Ramos (cell line): ENCODE measurements around the gene CACNA1C.

Experiments
- in situ Hi-C: fragments of 300-500 bp; cut with MboI; formaldehyde crosslinking; loops from one replicate; pipeline ENCODE4 v1.14.3; 2022; ENCODE audit warnings: low sequenced_read_pairs; ENCODE audit not compliant: unreplicated experiment

Gene CACNA1C

DNA sequence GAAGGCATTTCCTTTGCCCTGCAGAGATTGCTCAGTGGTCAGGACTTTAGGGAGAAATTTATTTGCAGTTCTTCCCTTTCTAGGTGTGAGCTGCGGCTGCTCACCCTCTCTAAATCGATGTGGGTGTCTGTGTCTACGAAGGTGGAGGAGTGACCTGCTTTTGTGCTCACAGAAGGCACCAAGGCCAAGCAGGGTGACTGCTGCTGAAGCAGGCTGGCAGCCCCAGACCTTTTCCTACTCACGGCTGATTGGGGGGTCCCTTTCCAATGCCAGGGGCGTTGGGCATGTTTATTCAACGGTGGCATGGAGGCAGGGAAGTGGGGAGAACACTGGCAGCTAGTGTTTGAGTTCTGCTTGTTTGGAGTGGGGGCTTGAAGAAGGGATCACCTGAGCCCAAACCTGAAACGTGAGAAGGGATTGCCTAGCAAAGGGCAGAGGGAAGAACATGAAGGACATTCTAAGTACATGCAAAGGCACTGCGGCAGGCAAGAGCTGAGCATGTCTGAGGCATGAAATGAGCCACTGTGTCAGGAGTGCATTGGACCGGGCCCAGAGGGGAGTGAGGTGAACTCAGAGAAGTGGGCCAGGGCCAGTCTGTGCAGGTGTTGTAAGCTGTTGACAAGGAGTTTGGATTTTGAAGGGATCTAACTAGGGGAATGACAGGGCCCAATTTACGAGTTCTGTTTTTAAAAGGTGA, 56.3 kb downstream of the CACNA1C start:
- in situ Hi-C loops, result no loop called here

DNA sequence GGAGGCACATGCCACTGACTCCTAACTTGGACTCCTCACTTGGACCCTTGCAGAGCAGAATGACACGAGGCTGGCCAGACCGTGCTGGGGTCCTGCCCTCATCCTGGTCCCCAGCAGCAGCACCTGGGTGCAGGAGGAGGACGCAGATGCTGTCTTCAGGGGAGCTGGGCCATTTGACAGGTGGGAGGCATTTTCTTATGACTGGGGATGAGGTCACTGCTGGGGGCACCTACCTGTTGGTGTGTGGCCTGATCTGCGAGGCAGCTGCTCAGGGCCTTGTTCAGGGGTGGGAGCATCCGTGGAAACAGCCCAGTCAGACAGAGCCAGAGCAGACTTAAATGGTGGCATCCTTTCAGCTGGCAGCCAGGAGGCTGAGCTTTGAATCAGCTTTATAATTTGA, 57.3 kb downstream of the CACNA1C start:
- in situ Hi-C loops, result no loop called here

- in situ Hi-C loops, result no loop called here
Observed at GRCh38 chr12:2110849-2111566, 58.2 kb downstream of the CACNA1C start.

DNA sequence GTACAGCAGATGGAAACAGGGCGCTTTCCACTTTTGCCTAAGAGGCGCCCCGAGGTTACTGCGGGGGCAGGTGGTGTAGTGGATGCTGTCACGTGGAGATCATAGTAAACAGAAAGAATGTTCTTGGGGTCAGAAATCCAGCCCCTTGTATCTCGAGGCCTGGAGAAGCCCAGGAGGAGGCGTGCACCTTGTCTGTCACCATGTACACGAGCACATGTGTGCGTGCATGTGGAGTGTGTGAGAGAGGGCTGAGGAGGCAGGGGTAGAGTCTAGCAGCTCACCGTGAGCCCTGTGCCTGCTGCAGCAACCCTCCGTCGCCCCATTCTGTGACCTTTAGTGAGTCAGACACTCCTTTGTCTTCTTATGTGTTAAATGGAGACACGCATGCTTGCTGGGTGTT, 59.0 kb downstream of the CACNA1C start:
- in situ Hi-C loops, result no loop called here

DNA sequence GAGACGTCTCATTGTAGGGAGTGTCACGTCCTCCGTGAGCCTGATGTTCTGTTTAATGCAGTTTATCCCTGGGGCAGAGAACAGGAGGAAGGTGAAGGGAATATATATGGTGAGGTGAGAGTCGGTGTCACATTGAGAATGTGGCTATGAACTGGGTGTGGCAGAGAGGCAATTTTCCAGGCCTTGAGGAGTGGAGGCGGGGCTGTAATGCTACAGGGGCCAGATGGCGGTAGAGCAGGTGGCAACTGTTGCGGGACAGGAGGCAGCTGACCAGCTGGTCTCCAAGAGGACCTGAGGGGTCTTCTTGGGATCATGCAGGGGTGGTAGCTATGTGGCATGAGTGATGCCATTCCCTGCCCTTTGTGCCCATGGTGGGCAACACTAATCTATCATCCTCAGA, 59.6 kb downstream of the CACNA1C start:
- in situ Hi-C loops, result no loop called here

DNA sequence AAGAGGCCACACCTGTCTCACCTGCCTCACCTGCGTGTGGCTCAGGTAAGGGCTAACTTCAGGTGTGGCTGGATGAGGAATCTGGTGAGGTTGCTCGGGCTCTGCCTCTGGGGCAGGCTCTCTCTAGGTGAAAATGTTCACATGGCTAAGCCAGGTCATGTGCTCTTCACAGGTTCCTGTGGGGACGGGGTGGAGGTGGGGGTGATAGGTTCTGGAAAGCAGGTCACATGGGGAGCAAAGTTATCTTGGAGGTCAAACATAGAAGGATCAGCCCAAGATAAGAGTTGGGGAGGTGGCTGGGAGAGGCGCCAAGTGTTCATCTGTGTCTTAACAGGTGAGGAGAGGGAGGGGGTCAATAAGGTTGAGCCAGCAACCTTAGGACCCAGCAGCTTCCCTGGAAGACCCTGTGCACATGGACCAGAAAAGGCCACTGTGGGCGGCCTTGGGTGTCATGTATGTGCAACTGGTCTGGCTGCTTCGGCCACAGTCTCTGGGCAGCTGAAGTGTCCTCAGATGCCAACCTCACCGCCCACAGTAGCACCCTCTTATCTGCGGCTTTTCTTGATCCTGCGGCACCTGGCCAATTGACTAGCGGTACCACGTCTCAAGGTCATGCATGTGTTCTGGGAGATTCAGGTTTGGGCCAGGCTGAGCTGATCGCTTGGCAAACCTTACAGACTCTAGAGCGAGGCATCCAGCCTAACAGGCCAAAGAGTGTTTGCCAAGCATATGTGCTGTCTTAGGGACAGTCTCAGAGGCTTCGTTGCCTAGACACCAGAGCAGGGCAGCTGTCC, 60.5 kb downstream of the CACNA1C start:
- in situ Hi-C loops, result no loop called here

GRCh38 chr12:2114071-2114470, 61.3 kb downstream of the CACNA1C start:
- in situ Hi-C loops, result no loop called here

DNA sequence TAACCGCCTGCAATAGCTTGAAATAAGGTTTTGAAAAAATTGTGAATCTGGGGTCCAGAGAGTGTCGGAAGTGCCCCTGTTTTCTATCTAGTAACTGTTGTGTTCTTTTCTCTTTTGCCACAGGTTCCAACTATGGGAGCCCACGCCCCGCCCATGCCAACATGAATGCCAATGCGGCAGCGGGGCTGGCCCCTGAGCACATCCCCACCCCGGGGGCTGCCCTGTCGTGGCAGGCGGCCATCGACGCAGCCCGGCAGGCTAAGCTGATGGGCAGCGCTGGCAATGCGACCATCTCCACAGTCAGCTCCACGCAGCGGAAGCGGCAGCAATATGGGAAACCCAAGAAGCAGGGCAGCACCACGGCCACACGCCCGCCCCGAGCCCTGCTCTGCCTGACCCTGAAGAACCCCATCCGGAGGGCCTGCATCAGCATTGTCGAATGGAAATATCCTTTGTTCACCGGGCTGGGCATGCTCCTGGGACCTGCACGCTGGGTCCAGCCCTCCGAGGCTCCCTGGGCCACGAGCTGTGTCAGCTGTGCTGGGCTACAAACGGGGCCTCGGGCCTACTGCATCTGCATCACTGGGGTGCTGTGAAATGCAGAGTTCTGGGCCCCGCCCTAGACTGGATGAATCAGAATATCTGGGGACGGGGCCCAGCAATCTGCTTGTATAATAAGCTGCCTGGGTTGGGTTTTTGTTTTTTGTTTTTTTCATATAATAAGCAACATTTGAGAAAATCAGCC, 62.5 kb downstream of the CACNA1C start:
- in situ Hi-C loops, result no loop called here

DNA sequence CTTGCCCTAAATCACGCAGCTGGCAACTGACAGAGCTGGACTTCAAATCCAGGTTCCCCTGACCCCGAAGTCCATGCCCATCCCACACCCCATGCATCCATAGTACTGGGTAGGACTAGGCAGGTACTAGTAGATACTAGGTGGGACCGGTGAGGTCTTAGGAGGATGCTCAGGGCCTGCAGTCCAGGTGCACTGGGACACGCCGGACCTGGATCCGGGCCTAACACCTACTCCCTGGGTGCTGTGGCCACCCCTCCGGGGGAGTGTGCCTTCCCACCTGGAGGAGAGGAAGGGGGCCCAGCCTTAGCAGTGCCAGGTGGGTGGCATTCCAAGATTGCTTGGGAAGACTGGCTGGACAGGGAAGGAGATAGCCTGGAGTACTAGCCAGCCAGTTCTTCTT, 64.8 kb downstream of the CACNA1C start:
- in situ Hi-C loops, result no loop called here

DNA sequence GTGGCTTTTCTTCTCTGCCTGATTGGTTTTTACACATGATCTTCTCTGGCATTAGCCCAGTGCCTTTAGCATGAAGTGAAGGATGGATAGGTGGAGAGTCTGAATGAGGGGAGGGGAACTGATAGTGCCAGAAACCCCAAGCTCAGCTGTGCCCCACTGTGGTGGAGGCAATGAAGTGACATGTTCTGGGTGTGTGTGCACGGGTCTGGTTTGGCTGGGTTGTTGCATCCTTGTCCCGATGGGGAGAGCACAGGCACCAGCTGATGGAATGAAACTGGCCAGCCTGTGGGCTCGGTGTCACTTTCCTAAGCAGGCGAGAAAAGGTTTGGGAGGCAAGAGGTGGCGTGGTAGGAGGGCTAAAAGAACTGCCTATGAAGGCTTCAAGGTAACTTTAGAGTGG, 65.3 kb downstream of the CACNA1C start:
- in situ Hi-C loops, result no loop called here

DNA sequence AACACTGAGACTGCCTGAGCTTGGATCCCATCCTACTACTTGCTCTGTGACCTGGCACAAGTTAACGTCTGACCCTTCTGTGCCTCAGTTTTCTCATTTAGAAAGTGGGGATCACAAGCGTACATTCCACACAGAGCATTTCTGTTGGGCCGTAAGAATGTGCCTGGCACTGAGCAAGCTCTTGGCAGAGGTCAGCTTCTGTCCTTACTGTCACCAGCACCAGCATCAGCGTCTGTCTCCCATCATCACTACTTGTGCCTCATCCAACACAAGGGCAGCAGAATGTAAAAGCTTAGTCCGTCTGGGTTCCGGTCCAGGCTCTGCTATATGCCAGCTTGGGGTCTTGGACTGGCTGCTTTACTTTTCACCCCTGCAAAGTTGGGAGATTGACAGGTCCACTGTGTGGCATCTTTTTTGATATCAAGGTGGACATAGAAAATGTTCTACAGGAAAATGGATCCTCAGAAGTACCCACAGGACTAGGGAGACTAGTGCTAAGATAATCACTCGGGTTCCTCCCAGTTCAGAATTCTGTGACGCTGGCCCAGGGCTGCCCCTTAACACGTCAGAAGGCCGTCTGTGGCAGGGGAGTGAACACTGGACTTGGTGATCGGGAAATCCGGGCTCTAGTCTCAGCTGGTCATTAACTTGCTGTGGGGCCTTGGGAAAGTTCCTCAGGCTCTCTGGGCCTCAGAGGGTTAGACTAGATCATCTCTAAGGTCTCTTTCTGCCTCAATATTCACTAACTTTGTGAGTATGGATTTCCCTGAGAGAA, 65.9 kb downstream of the CACNA1C start:
- in situ Hi-C loops, result no loop called here

DNA sequence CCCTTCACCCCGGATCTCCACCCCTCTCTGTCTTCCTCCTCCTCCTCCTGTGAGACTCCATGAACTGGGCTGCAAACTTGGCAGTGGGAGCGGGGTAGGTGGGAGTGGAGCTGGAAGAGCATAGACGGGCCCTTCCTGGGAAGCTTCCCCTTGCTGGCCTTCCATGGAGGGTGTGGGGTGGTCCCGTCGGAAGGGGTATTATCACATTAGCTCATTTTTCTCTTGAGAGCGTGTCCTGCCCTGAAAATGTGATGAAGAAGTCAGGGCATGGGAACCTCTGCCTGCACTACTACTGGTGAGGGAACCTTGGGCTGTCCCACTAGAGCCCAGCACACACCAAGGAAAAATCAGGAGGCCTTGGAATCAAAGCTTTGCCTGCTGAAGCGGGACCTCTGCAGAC, 66.5 kb downstream of the CACNA1C start:
- in situ Hi-C loops, result no loop called here

- in situ Hi-C loops, result no loop called here
Observed at GRCh38 chr12:2120982-2121758, 68.4 kb downstream of the CACNA1C start.

GRCh38 chr12:2124466-2125023, 71.8 kb downstream of the CACNA1C start:
- in situ Hi-C loops, result no loop called here

GRCh38 chr12:2125651-2126522, 73.1 kb downstream of the CACNA1C start:
- in situ Hi-C loops, result no loop called here

GRCh38 chr12:2126676-2127406, 74.1 kb downstream of the CACNA1C start:
- in situ Hi-C loops, result no loop called here

DNA sequence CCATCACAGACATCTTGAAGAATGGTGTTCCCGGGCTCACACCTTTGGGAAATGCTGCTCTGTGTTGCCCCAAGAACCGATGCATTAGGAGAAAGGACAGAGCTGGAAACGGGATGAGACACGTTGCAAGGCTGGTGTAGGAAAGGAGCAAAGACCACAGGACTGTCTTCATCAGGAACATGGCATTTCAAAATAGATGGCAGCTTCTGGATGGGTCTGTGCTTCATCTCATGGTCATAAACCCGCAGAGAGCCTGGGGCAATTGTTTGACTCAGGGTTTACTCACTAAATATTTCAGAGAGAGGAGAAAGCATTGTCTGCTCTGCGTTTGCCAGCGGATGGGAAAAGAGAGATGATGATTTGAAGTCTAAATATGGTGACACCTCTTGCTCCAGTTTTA, 76.3 kb downstream of the CACNA1C start:
- in situ Hi-C loops, result no loop called here
